Stomach (tissue), 9 donors: ENCODE data around the gene BMX. TPM values are rescaled to one million over a fixed set of nuclear protein-coding genes. Genes with fewer than 3 reads are reported as not detected.

Source experiments
- DNase-seq, 2 donors: peaks; one replicate each; pipeline versions ENCODE4 v3.0.0 to v3.0.0-alpha.2; 2013 to 2019
- H3K27ac ChIP-seq, 5 donors: fragments of 200-600 bp in 4 of 5; sonication (generic) in 4 of 5; one replicate each; pipeline ENCODE4 v1.5.1; 2013 to 2019; ENCODE audit warnings: mild to moderate bottlenecking in 1 of 5, moderate library complexity in 1 of 5
- H3K27me3 ChIP-seq, 3 donors: fragments of 200-600 bp; sonication (generic); one replicate each; pipeline ENCODE4 v1.5.1; 2017 to 2019; ENCODE audit warnings: mixed run types in 1 of 3
- H3K36me3 ChIP-seq, 4 donors: fragments of 200-600 bp; sonication (generic); 1 replicate in 3 of 4; 2 replicates in 1 of 4; pipeline ENCODE4 v1.5.1; 2016 to 2019
- H3K4me1 ChIP-seq, 4 donors: fragments of 200-600 bp; sonication (generic); one replicate each; pipeline ENCODE4 v1.5.1; 2016 to 2019
- H3K4me3 ChIP-seq, 4 donors: fragments of 200-600 bp; sonication (generic) in 3 of 4; one replicate each; pipeline ENCODE4 v1.5.1; 2016 to 2019; ENCODE audit warnings: mild to moderate bottlenecking in 1 of 4
- H3K9me3 ChIP-seq, 4 donors: fragments of 200-600 bp; sonication (generic); one replicate each; pipeline ENCODE4 v1.5.1; 2016 to 2019
- CTCF ChIP-seq, 7 experiments: fragments of 450-650 bp in 4 of 7; fragments of 200-600 bp in 3 of 7; sonication (generic) in 3 of 7; IDR thresholded peaks; one replicate each; pipeline ENCODE4 v1.5.1; 2016 to 2019; ENCODE audit warnings: antibody characterized with exemption in 7 of 7, control low read depth in 2 of 7, mild to moderate bottlenecking in 1 of 7
- EP300 ChIP-seq: sonication (generic); formaldehyde crosslinking; IDR thresholded peaks from one replicate; pipeline ENCODE4 v1.6.1; 2017; ENCODE audit warnings: antibody characterized with exemption
- POLR2A ChIP-seq, 4 donors: fragments of 450-650 bp; IDR thresholded peaks; one replicate each; pipeline ENCODE4 v1.6.1; 2016; ENCODE audit warnings: antibody characterized with exemption in 4 of 4, control low read depth in 2 of 4, mild to moderate bottlenecking in 1 of 4, moderate library complexity in 1 of 4
- POLR2AphosphoS5 ChIP-seq, 3 donors: sonication (generic); formaldehyde crosslinking; IDR thresholded peaks; one replicate each; pipeline ENCODE4 v1.6.1; 2016; ENCODE audit warnings: antibody characterized with exemption in 3 of 3
- WGBS, 5 donors: extraction: QIAGEN DNeasy Blood & Tissue Kit in 3 of 5; methylation state at CpG; one replicate each; pipeline versions ENCODE4 v1.1.5 to v1.1.7; 2013 to 2018; 5-methylcytosine and 5-hydroxymethylcytosine counted together
- intact Hi-C: fragments of 100-400 bp; cut with DNase I; formaldehyde crosslinking; loops from one replicate; pipeline ENCODE4 v1.15.1; 2023; ENCODE audit warnings: low total_unique reads
- polyA plus RNA-seq, 3 donors: library from polyadenylated mRNA; stranded (reverse); fragments of 200-250 nt; gene quantifications; one replicate each; pipeline ENCODE4 v1.2.3, GENCODE V29; 2013
- total RNA-seq, 5 donors: library from RNA; depleted of rRNA; stranded (reverse); fragments of >200 nt; gene quantifications; one replicate each; pipeline versions ENCODE4 v1.1.0 to v1.2.3, GENCODE V29; 2014 to 2016
- donor health status: healthy with polysubstance abuse.
- donor health status: Bipolar disorder and iron deficiency.
- donor health status: healthy.

The BMX gene
- total and polyA plus RNA-seq, 8 donors: 0.43 to 3.3 (median 0.56) TPM; not detected in 3

GRCh38 chrX:15497865-15498264 is 2.7 kb upstream of the BMX start:
- Histone ChIP-seq H3K27me3 (peaks cover 0 to 8% (median 0%) of the 10 kb centered on the region in 3 donors), H3K4me1 (peaks cover 0 to 5% (median 0%) of the 10 kb centered on the region in 4 donors), H3K4me3 (no peak overlapping the region), H3K36me3 (no peaks in the 10 kb centered on the region), H3K9me3 (no peaks in the 10 kb centered on the region), H3K27ac (no peak overlapping the region)
- 4 to 16% (median 6%) methylated on average over 4 of the region's 4 CpGs for WGBS, 5 donors
- intact Hi-C loops: no loop called here
- DNase-seq: peak; percentile 47 to 70
- TF ChIP-seq CTCF (IDR thresholded peaks at IDR 0.05) (peak in 5 of 7 experiments; percentile 16 to 59 (median 46)), POLR2AphosphoS5 (IDR thresholded peaks at IDR 0.05) (no peak)

- Histone ChIP-seq H3K4me3 (no peak overlapping the region), H3K27ac (no peak overlapping the region), H3K9me3 (no peaks in the 10 kb centered on the region), H3K36me3 (no peaks in the 10 kb centered on the region), H3K27me3 (peaks cover 0 to 3% (median 0%) of the 10 kb centered on the region in 3 donors), H3K4me1 (peaks cover 0 to 2% (median 0%) of the 10 kb centered on the region in 4 donors)
- 49 to 82% (median 75%) methylated on average over 2 of the region's 2 CpGs for WGBS, 5 donors
- intact Hi-C loops: no loop called here
- no peak for TF ChIP-seq POLR2AphosphoS5 (IDR thresholded peaks at IDR 0.05)
- no peak for TF ChIP-seq POLR2A (IDR thresholded peaks at IDR 0.05)
- no peak for TF ChIP-seq CTCF (IDR thresholded peaks at IDR 0.05)
- no peak for TF ChIP-seq EP300
- DNase-seq: no peak
Observed at GRCh38 chrX:15498741-15499140, 1.9 kb upstream of the BMX start.

GRCh38 chrX:15499976-15500375 is 631 bp upstream of the BMX start:
- WGBS, 5 donors: 66 to 86% (median 77%) methylated on average over 3 of the region's 3 CpGs
- H3K27me3 ChIP-seq: peaks cover 0 to 3% (median 0%) of the 10 kb centered on the region in 3 donors
- intact Hi-C loops: no loop called here
- H3K36me3 ChIP-seq: no peaks in the 10 kb centered on the region
- peak overlapping the region in 1 of 5 donors; percentile 24 for H3K27ac ChIP-seq
- DNase-seq: no peak
- no peak for TF ChIP-seq POLR2AphosphoS5 (IDR thresholded peaks at IDR 0.05)
- no peak for TF ChIP-seq EP300
- no peak for TF ChIP-seq POLR2A (IDR thresholded peaks at IDR 0.05)
- no peak for TF ChIP-seq CTCF (IDR thresholded peaks at IDR 0.05)
- no peaks in the 10 kb centered on the region for H3K9me3 ChIP-seq
- no peak overlapping the region for H3K4me3 ChIP-seq
- H3K4me1 ChIP-seq: no peaks in the 10 kb centered on the region

- TF ChIP-seq POLR2AphosphoS5 (IDR thresholded peaks at IDR 0.05) (no peak), EP300 (no peak), CTCF (IDR thresholded peaks at IDR 0.05) (no peak), POLR2A (IDR thresholded peaks at IDR 0.05) (no peak)
- Histone ChIP-seq H3K9me3 (no peaks in the 10 kb centered on the region), H3K4me3 (no peak overlapping the region), H3K27ac (no peak overlapping the region), H3K4me1 (no peaks in the 10 kb centered on the region), H3K27me3 (peaks cover 0 to 8% (median 0%) of the 10 kb centered on the region in 3 donors), H3K36me3 (no peaks in the 10 kb centered on the region)
- no peak for DNase-seq
- intact Hi-C loops: no loop called here
- WGBS, 5 donors: 85 to 95% (median 91%) methylated on average over 9 of the region's 9 CpGs
Observed at GRCh38 chrX:15501506-15501905, 899 bp downstream of the BMX start.
